Neural progenitor cell (in vitro differentiated cells): ENCODE results near the gene TOP2A. TPM values are rescaled to one million over a fixed set of nuclear protein-coding genes. Genes with fewer than 3 reads are reported as not detected.

Experiments
- DNase-seq: peaks from one replicate; pipeline ENCODE4 v3.0.0-alpha.2; 2016; ENCODE audit warnings: low spot score
- H2AFZ ChIP-seq: fragments of 200-600 bp; sonication (generic); replicated peaks from 2 replicates; pipeline ENCODE4 v1.6.1; 2016; ENCODE audit warnings: antibody characterized with exemption
- H3F3A ChIP-seq: fragments of 200-600 bp; sonication (generic); 2 replicates; pipeline ENCODE4 v1.6.1; 2016; ENCODE audit warnings: antibody characterized with exemption, low read depth
- H3K27ac ChIP-seq: fragments of 200-600 bp; sonication (generic); 2 replicates; pipeline ENCODE4 v1.5.1; 2016; ENCODE audit warnings: mild to moderate bottlenecking
- H3K27me3 ChIP-seq: fragments of 200-600 bp; sonication (generic); 2 replicates; pipeline ENCODE4 v1.6.1; 2016; ENCODE audit warnings: mild to moderate bottlenecking, moderate library complexity
- H3K36me3 ChIP-seq: fragments of 200-600 bp; sonication (generic); 2 replicates; pipeline ENCODE4 v1.5.1; 2016
- H3K4me1 ChIP-seq: fragments of 200-600 bp; sonication (generic); 2 replicates; pipeline ENCODE4 v1.6.1; 2016; ENCODE audit warnings: mixed run types
- H3K4me2 ChIP-seq: fragments of 200-600 bp; sonication (generic); 2 replicates; pipeline ENCODE4 v1.6.1; 2016
- H3K4me3 ChIP-seq: fragments of 200-600 bp; sonication (generic); 2 replicates; pipeline ENCODE4 v1.5.1; 2016
- H3K79me2 ChIP-seq: fragments of 200-600 bp; sonication (generic); 2 replicates; pipeline ENCODE4 v1.6.1; 2016; ENCODE audit warnings: low read depth
- H3K9ac ChIP-seq: fragments of 200-600 bp; sonication (generic); 2 replicates; pipeline ENCODE4 v1.6.1; 2016
- H3K9me3 ChIP-seq: fragments of 200-600 bp; sonication (generic); 2 replicates; pipeline ENCODE4 v1.5.1; 2016; ENCODE audit warnings: low read depth
- H4K20me1 ChIP-seq: fragments of 200-600 bp; sonication (generic); 2 replicates; pipeline ENCODE4 v1.6.1; 2016; ENCODE audit warnings: low read depth
- H3K27ac Mint-ChIP-seq: 3 replicates; pipeline ENCODE4 v1.8.0; 2021; ENCODE audit warnings: mixed read lengths
- H3K27me3 Mint-ChIP-seq: 2 replicates; pipeline ENCODE4 v1.8.0; 2022; ENCODE audit warnings: low read depth, mild to moderate bottlenecking, inconsistent platforms, moderate library complexity, mixed read lengths; ENCODE audit not compliant: insufficient read depth
- H3K36me3 Mint-ChIP-seq: 3 replicates; pipeline ENCODE4 v1.8.0; 2021; ENCODE audit warnings: mixed read lengths
- H3K4me1 Mint-ChIP-seq: 3 replicates; pipeline ENCODE4 v1.8.0; 2021; ENCODE audit warnings: mixed read lengths
- H3K4me3 Mint-ChIP-seq: 3 replicates; pipeline ENCODE4 v1.8.0; 2021; ENCODE audit warnings: mild to moderate bottlenecking, moderate library complexity, mixed read lengths
- H3K9me3 Mint-ChIP-seq: 3 replicates; pipeline ENCODE4 v1.8.0; 2020; ENCODE audit warnings: mixed read lengths
- EZH2 ChIP-seq: fragments of 200-600 bp; sonication (generic); IDR thresholded peaks from 2 replicates; pipeline ENCODE4 v1.6.1; 2017; ENCODE audit warnings: antibody characterized with exemption, mild to moderate bottlenecking, moderate library complexity
- EZH2phosphoT487 ChIP-seq: fragments of 200-600 bp; sonication (generic); IDR thresholded peaks from 2 replicates; pipeline ENCODE4 v1.6.1; 2017; ENCODE audit warnings: antibody characterized with exemption
- total RNA-seq: library from RNA; depleted of rRNA; stranded (reverse); fragments of >200 nt; gene quantifications from 2 replicates; pipeline ENCODE4 v1.2.3, GENCODE V29; 2015; ENCODE audit warnings: low replicate concordance
- TF ChIP-seq, protein P1 (sequence below): fragments of 200-600 bp; sonication (generic); IDR thresholded peaks from 2 replicates; pipeline ENCODE4 v1.5.1; 2017; ENCODE audit warnings: antibody characterized with exemption, mild to moderate bottlenecking

TOP2A gene
- total RNA-seq, 1 donor from 2014 or later = 968 TPM

- Mint-ChIP-seq H3K27ac (peak overlapping the region; percentile 87), H3K36me3 (no peaks in the 10 kb centered on the region)
- H4K20me1 ChIP-seq = no peaks in the 10 kb centered on the region
Measured at GRCh38 chr17:40443988-40444899, 26.5 kb upstream of the TOP2A start.

GRCh38 chr17:40443196-40443987, 25.7 kb upstream of the TOP2A start, which contains the start of gene IGFBP4:
Gene IGFBP4, plus strand, starts transcription at chr17:40443450. Its CDS starts 286 bp downstream, at chr17:40443736.
- peaks cover 13% of the 10 kb centered on the region for H3K4me1 ChIP-seq
- H3K4me3 ChIP-seq = peak within 1 kb of the TSS; percentile 55
- Mint-ChIP-seq H3K4me3 (peak within 1 kb of the TSS; percentile 89), H3K9me3 (no peaks in the 10 kb centered on the region), H3K27me3 (peaks cover 8% of the 10 kb centered on the region), H3K4me1 (peaks cover 25% of the 10 kb centered on the region), H3K36me3 (no peaks in the 10 kb centered on the region), H3K27ac (peak within 1 kb of the TSS; percentile 87)
- H3K79me2 ChIP-seq = peaks cover 6% of the 10 kb centered on the region
- no peak within 1 kb of the TSS for H3K27ac ChIP-seq
- peaks cover 14% of the 10 kb centered on the region for H3F3A ChIP-seq
- H2AFZ ChIP-seq = peak within 1 kb of the TSS; percentile 55
- peak; percentile 94 for DNase-seq
- no peak within 1 kb of the TSS for H3K9ac ChIP-seq
- no peaks in the 10 kb centered on the region for H3K36me3 ChIP-seq
- H3K27me3 ChIP-seq = peaks cover 6% of the 10 kb centered on the region
- TF ChIP-seq, protein P1, sequence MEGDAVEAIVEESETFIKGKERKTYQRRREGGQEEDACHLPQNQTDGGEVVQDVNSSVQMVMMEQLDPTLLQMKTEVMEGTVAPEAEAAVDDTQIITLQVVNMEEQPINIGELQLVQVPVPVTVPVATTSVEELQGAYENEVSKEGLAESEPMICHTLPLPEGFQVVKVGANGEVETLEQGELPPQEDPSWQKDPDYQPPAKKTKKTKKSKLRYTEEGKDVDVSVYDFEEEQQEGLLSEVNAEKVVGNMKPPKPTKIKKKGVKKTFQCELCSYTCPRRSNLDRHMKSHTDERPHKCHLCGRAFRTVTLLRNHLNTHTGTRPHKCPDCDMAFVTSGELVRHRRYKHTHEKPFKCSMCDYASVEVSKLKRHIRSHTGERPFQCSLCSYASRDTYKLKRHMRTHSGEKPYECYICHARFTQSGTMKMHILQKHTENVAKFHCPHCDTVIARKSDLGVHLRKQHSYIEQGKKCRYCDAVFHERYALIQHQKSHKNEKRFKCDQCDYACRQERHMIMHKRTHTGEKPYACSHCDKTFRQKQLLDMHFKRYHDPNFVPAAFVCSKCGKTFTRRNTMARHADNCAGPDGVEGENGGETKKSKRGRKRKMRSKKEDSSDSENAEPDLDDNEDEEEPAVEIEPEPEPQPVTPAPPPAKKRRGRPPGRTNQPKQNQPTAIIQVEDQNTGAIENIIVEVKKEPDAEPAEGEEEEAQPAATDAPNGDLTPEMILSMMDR = peak; percentile 43
- TF ChIP-seq EZH2 = peak; percentile 25
- TF ChIP-seq EZH2phosphoT487 = peak; percentile 19
- peak within 1 kb of the TSS; percentile 89 for H3K4me2 ChIP-seq
- no peaks in the 10 kb centered on the region for H3K9me3 ChIP-seq
- no peaks in the 10 kb centered on the region for H4K20me1 ChIP-seq

More at GRCh38 chr17:40443988-40444899, 26.5 kb upstream of the TOP2A start:
- Mint-ChIP-seq H3K27me3 (peaks cover 8% of the 10 kb centered on the region), H3K4me3 (peak overlapping the region; percentile 89), H3K9me3 (no peaks in the 10 kb centered on the region), H3K4me1 (peaks cover 28% of the 10 kb centered on the region)
- peaks cover 6% of the 10 kb centered on the region for H3K27me3 ChIP-seq
- peaks cover 6% of the 10 kb centered on the region for H3K79me2 ChIP-seq
- H3K4me2 ChIP-seq = peak overlapping the region; percentile 89
- peaks cover 14% of the 10 kb centered on the region for H3F3A ChIP-seq
- H3K4me3 ChIP-seq = peak overlapping the region; percentile 55
- no peaks in the 10 kb centered on the region for H3K9me3 ChIP-seq
- peak overlapping the region; percentile 55 for H2AFZ ChIP-seq
- DNase-seq = no peak
- peaks cover 13% of the 10 kb centered on the region for H3K4me1 ChIP-seq
- no peaks in the 10 kb centered on the region for H3K36me3 ChIP-seq
- TF ChIP-seq EZH2 (no peak), EZH2phosphoT487 (no peak)
- TF ChIP-seq, protein P1 = peak; percentile 3
- no peak overlapping the region for H3K9ac ChIP-seq
- H3K27ac ChIP-seq = no peak overlapping the region

DNA sequence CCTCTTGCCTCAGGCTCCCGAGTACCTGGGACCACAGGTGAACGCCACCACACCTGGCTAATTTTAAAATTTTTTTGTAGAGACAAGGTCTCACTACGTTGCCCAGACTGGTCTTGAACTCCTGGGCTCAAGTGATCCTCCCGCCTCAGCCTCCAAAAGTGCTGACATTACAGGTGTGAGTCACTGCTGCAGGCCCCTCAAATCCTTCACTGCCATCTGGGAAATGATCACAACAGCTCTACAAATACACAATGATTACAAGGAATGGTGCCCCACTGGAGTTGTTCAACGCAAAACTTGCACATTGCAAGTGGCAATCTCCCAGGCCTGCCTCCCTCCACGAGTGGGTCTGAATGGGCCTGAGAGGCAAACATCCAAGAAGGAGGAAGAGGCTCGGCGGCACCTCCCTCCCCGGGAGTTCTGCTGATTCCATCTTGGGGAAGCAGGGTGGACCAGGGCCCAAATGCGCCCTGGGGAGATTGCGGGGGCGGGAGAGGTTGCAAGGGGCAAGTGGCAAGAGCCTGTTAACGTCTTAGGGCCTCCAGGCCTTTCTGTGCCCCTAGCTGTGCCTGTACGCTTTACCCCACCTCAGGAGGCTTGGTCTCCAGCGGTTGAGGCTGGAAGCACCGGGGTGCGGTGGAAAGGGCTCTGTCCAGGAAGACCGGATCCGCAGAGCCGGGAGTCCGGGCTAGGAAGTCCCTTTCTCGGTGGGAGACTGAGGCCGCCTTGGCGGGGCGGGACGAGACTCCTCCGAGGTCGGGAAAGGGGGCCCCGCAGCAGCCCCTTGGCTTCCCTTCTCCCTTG, 24.9 kb upstream of the TOP2A start:
- Histone ChIP-seq H3K27me3 (peaks cover 6% of the 10 kb centered on the region), H4K20me1 (no peaks in the 10 kb centered on the region), H3F3A (peaks cover 14% of the 10 kb centered on the region), H2AFZ (peak overlapping the region; percentile 53), H3K79me2 (peaks cover 6% of the 10 kb centered on the region), H3K4me3 (peak overlapping the region; percentile 55), H3K9ac (no peak overlapping the region), H3K27ac (no peak overlapping the region), H3K4me1 (peaks cover 13% of the 10 kb centered on the region), H3K36me3 (no peaks in the 10 kb centered on the region), H3K4me2 (peak overlapping the region; percentile 89), H3K9me3 (no peaks in the 10 kb centered on the region)
- DNase-seq = no peak
- H3K4me3 Mint-ChIP-seq = peak overlapping the region; percentile 80
- H3K27me3 Mint-ChIP-seq = peaks cover 8% of the 10 kb centered on the region
- TF ChIP-seq EZH2phosphoT487 (peak; percentile 20), EZH2 (no peak)
- peaks cover 25% of the 10 kb centered on the region for H3K4me1 Mint-ChIP-seq
- peak overlapping the region; percentile 18 for H3K27ac Mint-ChIP-seq
- no peaks in the 10 kb centered on the region for H3K9me3 Mint-ChIP-seq
- no peaks in the 10 kb centered on the region for H3K36me3 Mint-ChIP-seq
